MM.1S (cell line): ENCODE measurements around the gene CA5A.
"Not testable (repeated sequence)": the region's sequence is repeated elsewhere in the genome, so short reads cannot be mapped to it uniquely, and the experiment has no call there.

ENCODE experiments used
- DNase-seq: peaks from one replicate; pipeline ENCODE4 v3.0.0-alpha.2; 2015
- H2AFZ ChIP-seq: fragments of 300-600 bp; sonication (generic); 2 replicates; pipeline ENCODE4 v1.6.0; 2016; ENCODE audit warnings: antibody characterized with exemption, low read length
- H3F3A ChIP-seq: fragments of 300-600 bp; sonication (generic); 2 replicates; pipeline ENCODE4 v1.6.1; 2016; ENCODE audit warnings: mild to moderate bottlenecking, antibody characterized with exemption, low read length, moderate library complexity, mixed read lengths; ENCODE audit not compliant: insufficient read depth
- H3K27ac ChIP-seq: fragments of 300-600 bp; sonication (generic); 2 replicates; pipeline ENCODE4 v1.5.1; 2016; ENCODE audit warnings: mild to moderate bottlenecking, low read length
- H3K27me3 ChIP-seq: fragments of 300-600 bp; sonication (generic); replicated peaks from 2 replicates; pipeline ENCODE4 v1.6.0; 2016; ENCODE audit warnings: low read length; ENCODE audit not compliant: insufficient read depth
- H3K36me3 ChIP-seq: fragments of 300-600 bp; sonication (generic); replicated peaks from 2 replicates; pipeline ENCODE4 v1.6.1; 2016; ENCODE audit warnings: mild to moderate bottlenecking, low read length, mixed read lengths; ENCODE audit not compliant: insufficient read depth
- H3K4me1 ChIP-seq: fragments of 300-600 bp; sonication (generic); 2 replicates; pipeline ENCODE4 v1.6.1; 2016; ENCODE audit warnings: low read length, mixed read lengths
- H3K4me2 ChIP-seq: fragments of 300-600 bp; sonication (generic); 2 replicates; pipeline ENCODE4 v1.6.0; 2016; ENCODE audit warnings: low read depth, low read length
- H3K4me3 ChIP-seq: fragments of 300-600 bp; sonication (generic); 2 replicates; pipeline ENCODE4 v1.5.1; 2016; ENCODE audit warnings: low read length, mixed read lengths
- H3K79me2 ChIP-seq: fragments of 300-600 bp; sonication (generic); 2 replicates; pipeline ENCODE4 v1.6.1; 2016; ENCODE audit warnings: mixed run types, low read length, mixed read lengths
- H3K9ac ChIP-seq: fragments of 300-600 bp; sonication (generic); 2 replicates; pipeline ENCODE4 v1.6.1; 2016; ENCODE audit warnings: low read length, mixed read lengths
- H3K9me2 ChIP-seq: fragments of 300-600 bp; sonication (generic); replicated peaks from 2 replicates; pipeline ENCODE4 v1.6.1; 2016; ENCODE audit warnings: mild to moderate bottlenecking, low read length, mixed read lengths; ENCODE audit not compliant: insufficient read depth
- H3K9me3 ChIP-seq: fragments of 300-600 bp; sonication (generic); replicated peaks from 2 replicates; pipeline ENCODE4 v1.6.1; 2016; ENCODE audit warnings: mild to moderate bottlenecking, low read length, mixed read lengths; ENCODE audit not compliant: insufficient read depth
- H4K20me1 ChIP-seq: fragments of 300-600 bp; sonication (generic); 2 replicates; pipeline ENCODE4 v1.6.1; 2016; ENCODE audit warnings: mild to moderate bottlenecking, low read length, moderate library complexity, mixed read lengths; ENCODE audit not compliant: insufficient read depth
- TF ChIP-seq, protein P1 (sequence below): fragments of 300-600 bp; sonication (generic); IDR thresholded peaks from 2 replicates; pipeline ENCODE4 v1.5.1; 2016; ENCODE audit warnings: antibody characterized with exemption, low read length, mixed read lengths

The CA5A gene

DNA sequence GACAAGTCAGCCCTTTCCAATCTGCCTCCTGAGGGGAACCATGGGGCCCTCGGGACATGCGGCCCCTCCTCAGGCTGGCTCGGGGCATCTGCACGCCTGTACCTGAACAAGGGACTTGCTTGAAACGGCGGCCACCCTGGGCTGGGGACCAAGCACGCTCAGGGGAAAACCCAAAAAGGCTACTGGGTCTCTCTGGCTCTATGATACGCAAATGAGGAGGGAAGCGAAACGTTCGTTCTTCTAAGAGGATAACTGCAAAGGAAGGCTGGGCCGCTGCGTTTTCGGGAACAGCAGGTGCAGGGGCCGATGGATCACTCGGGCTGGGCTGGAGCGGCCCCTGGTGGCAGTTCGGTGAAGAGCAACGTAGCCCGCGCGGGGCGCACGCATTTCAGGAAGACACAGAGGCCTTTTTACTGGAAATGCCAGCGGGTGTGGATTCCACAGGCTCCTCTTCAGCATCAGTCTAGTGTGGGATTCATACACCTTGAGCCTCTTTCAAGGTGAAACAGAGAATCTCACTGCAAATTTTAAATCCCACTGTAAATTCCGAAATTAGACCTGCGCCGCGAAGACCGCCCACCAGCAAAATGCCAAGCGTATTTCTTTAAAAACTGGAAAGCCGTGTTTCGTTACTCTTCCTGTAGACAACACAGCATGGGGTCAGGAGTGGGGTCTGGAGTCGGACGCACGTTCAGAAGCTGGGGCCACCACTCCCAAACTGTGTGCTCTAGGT, 27.0 kb downstream of the CA5A start:
- peak overlapping the region; percentile 21; the same call in 1 of the 2 replicates for H3K4me2 ChIP-seq
- not testable (repeated sequence) for H2AFZ ChIP-seq

DNA sequence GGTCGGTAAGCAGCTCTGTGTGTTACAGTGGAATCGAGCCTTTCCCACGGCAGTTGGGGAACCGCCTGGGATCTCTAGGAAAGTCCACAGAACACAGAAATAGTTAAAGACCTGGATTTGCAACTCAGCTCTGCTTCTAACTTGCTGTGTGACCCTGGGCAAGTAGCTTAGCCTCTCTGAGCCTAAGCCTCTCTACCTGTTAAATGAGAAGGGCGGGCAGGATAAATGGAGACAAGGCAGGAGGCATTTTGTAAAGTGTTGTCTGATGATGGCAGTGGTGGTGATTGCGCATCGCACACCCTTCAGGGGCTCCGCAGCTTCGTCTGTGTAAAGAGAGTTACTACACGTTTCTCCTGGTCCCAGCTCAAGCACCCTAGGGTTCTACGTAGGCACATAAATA, 28.2 kb downstream of the CA5A start:
- not testable (repeated sequence) for DNase-seq, H2AFZ ChIP-seq, H3F3A ChIP-seq, H3K9ac ChIP-seq, H3K4me3 ChIP-seq, H3K9me3 ChIP-seq, H3K9me2 ChIP-seq, H3K4me2 ChIP-seq, H4K20me1 ChIP-seq, H3K36me3 ChIP-seq, H3K27ac ChIP-seq, H3K27me3 ChIP-seq, H3K4me1 ChIP-seq, H3K79me2 ChIP-seq

More for the DNA sequence above, 27.0 kb downstream of the CA5A start:
- DNase-seq: peak; percentile 56
- not testable (repeated sequence) for H3K9me3 ChIP-seq, H4K20me1 ChIP-seq, H3K9ac ChIP-seq, H3K79me2 ChIP-seq, H3K27me3 ChIP-seq, H3K4me3 ChIP-seq, H3K36me3 ChIP-seq, H3K4me1 ChIP-seq, H3K9me2 ChIP-seq, H3F3A ChIP-seq, H3K27ac ChIP-seq
- TF ChIP-seq, protein P1, sequence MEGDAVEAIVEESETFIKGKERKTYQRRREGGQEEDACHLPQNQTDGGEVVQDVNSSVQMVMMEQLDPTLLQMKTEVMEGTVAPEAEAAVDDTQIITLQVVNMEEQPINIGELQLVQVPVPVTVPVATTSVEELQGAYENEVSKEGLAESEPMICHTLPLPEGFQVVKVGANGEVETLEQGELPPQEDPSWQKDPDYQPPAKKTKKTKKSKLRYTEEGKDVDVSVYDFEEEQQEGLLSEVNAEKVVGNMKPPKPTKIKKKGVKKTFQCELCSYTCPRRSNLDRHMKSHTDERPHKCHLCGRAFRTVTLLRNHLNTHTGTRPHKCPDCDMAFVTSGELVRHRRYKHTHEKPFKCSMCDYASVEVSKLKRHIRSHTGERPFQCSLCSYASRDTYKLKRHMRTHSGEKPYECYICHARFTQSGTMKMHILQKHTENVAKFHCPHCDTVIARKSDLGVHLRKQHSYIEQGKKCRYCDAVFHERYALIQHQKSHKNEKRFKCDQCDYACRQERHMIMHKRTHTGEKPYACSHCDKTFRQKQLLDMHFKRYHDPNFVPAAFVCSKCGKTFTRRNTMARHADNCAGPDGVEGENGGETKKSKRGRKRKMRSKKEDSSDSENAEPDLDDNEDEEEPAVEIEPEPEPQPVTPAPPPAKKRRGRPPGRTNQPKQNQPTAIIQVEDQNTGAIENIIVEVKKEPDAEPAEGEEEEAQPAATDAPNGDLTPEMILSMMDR: peak; percentile 51

DNA sequence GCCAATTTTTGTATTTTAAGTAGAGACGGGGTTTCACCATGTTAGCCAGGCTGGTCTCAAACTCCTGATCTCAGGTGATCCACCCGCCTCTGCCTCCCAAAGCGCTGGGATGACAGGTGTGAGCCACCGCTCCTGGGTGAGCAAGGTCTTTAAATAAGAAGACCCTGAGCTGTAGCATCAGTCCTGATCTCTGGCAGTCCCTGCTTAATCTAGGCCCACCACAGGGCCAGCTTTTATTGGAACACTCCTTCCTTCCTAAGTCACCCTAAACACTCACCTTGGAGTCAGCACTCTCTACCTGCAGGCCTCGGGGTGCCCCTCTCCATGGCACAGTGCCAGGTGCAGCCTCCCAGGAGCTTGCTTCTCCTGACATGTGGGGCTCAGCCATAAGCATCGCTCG, 30.8 kb downstream of the CA5A start:
- not testable (repeated sequence) for H3K9me2 ChIP-seq, H3K9ac ChIP-seq, DNase-seq, H3K79me2 ChIP-seq, H3K4me3 ChIP-seq, H3K4me1 ChIP-seq, H4K20me1 ChIP-seq, H3K4me2 ChIP-seq, H3F3A ChIP-seq, H3K36me3 ChIP-seq, H3K27ac ChIP-seq, H3K27me3 ChIP-seq, H3K9me3 ChIP-seq, H2AFZ ChIP-seq

DNA sequence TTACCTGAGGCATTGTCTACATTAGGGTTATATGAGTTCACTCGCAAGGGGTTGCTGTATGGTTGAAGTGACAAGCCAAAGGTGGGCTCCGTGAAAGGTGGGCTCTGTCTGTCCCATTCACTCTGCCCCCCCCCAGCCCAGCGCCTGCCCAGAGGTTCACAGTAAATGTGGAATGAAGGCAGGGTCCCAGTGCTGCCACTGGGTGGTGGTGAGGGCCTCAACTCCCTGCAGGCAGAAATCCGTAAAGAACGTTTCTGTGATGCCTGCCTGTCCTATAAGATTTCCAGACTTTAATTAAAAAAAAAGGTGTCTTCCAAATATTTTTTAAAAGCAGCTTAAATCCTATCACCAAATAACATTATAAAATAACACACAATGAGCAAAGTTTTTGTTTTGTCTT, 31.4 kb downstream of the CA5A start:
- not testable (repeated sequence) for H3K4me1 ChIP-seq, H3F3A ChIP-seq, H3K9me2 ChIP-seq, H3K4me3 ChIP-seq, H2AFZ ChIP-seq, H3K79me2 ChIP-seq, H3K36me3 ChIP-seq, H3K4me2 ChIP-seq, H3K9ac ChIP-seq, DNase-seq, H4K20me1 ChIP-seq, H3K9me3 ChIP-seq, H3K27ac ChIP-seq, H3K27me3 ChIP-seq

DNA sequence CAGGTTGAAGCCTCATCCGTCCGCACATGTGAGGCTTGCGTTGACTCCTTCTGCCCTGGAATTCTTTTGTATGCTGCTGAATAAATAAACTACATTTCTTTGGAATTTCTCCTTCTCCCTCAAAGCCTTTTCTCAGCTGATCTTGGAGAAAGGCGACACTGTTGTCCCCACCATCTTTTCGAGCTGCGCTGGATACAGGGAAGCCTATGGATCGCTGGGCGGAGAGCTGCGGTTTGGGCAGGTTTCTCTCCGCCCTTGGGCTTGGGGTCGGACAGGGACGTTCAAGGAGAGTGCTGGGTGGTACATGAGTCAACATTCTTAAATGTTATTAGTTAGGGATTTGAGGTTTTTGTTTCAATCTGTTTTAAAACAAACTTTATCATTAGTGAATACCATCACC, 35.8 kb downstream of the CA5A start:
- not testable (repeated sequence) for H3K4me3 ChIP-seq, H2AFZ ChIP-seq, H3F3A ChIP-seq, H3K9ac ChIP-seq, H3K9me2 ChIP-seq, H3K27me3 ChIP-seq, H3K36me3 ChIP-seq, H3K27ac ChIP-seq, H3K79me2 ChIP-seq, H4K20me1 ChIP-seq, H3K9me3 ChIP-seq, DNase-seq, H3K4me1 ChIP-seq, H3K4me2 ChIP-seq
